HepG2 (cell line): ENCODE data around the gene KRT27. TPM values are rescaled to one million over a fixed set of nuclear protein-coding genes. Genes with fewer than 3 reads are reported as not detected.

Experiments
- AKNA ChIP-seq: sonication (generic); formaldehyde crosslinking; IDR thresholded peaks from 2 replicates; pipeline ENCODE4 v1.4.0; 2020; ENCODE audit warnings: missing genetic modification reagents, borderline replicate concordance
- BRCA1 ChIP-seq: sonication (generic); formaldehyde crosslinking; IDR thresholded peaks from 2 replicates; pipeline ENCODE4 v1.4.0; 2020; ENCODE audit warnings: missing genetic modification reagents
- FIP1L1 ChIP-seq: fragments of 200-400 bp; formaldehyde crosslinking; IDR thresholded peaks from 2 replicates; pipeline ENCODE4 v1.6.1; 2018; ENCODE audit warnings: low read depth, mild to moderate bottlenecking, low read length, moderate library complexity, borderline replicate concordance; ENCODE audit not compliant: insufficient read depth
- KDM2A ChIP-seq: sonication (generic); formaldehyde crosslinking; IDR thresholded peaks from 2 replicates; pipeline ENCODE4 v1.4.0; 2020; ENCODE audit warnings: low read depth, missing genetic modification reagents, borderline replicate concordance
- MTA3 ChIP-seq: sonication (generic); formaldehyde crosslinking; IDR thresholded peaks from 2 replicates; pipeline ENCODE4 v1.4.0; 2020; ENCODE audit warnings: missing genetic modification reagents
- NFYC ChIP-seq: IDR thresholded peaks from 2 replicates; pipeline ENCODE4 v1.6.1; 2016; ENCODE audit warnings: missing genetic modification reagents, missing compliant biosample characterization
- NR2C2 ChIP-seq: sonication (generic); formaldehyde crosslinking; IDR thresholded peaks from 2 replicates; pipeline ENCODE4 v1.4.0; 2020; ENCODE audit warnings: missing genetic modification reagents, mild to moderate bottlenecking, moderate library complexity, borderline replicate concordance
- SP140L ChIP-seq: sonication (generic); formaldehyde crosslinking; IDR thresholded peaks from 2 replicates; pipeline ENCODE4 v1.4.0; 2020; ENCODE audit warnings: missing genetic modification reagents, borderline replicate concordance
- YEATS2 ChIP-seq: sonication (generic); formaldehyde crosslinking; IDR thresholded peaks from 2 replicates; pipeline ENCODE4 v1.4.0; 2020; ENCODE audit warnings: missing genetic modification reagents, borderline replicate concordance
- ZBTB49 ChIP-seq: sonication (generic); formaldehyde crosslinking; IDR thresholded peaks from 2 replicates; pipeline ENCODE4 v1.4.0; 2020; ENCODE audit warnings: missing genetic modification reagents, borderline replicate concordance
- ZNF276 ChIP-seq: sonication (generic); formaldehyde crosslinking; IDR thresholded peaks from 2 replicates; pipeline ENCODE4 v1.4.0; 2020; ENCODE audit warnings: mild to moderate bottlenecking, low read depth, missing genetic modification reagents
- ZNF337 ChIP-seq: sonication (generic); formaldehyde crosslinking; IDR thresholded peaks from 2 replicates; pipeline ENCODE4 v1.5.1; 2020; ENCODE audit warnings: missing genetic modification reagents, low read depth, mild to moderate bottlenecking, borderline replicate concordance
- ZNF362 ChIP-seq: sonication (generic); formaldehyde crosslinking; IDR thresholded peaks from 2 replicates; pipeline ENCODE4 v1.4.0; 2020; ENCODE audit warnings: missing genetic modification reagents, mild to moderate bottlenecking, borderline replicate concordance
- ZNF484 ChIP-seq: sonication (generic); formaldehyde crosslinking; IDR thresholded peaks from 2 replicates; pipeline ENCODE4 v1.5.1; 2020; ENCODE audit warnings: mild to moderate bottlenecking, low read depth, missing genetic modification reagents, borderline replicate concordance
- ZNF597 ChIP-seq: sonication (generic); formaldehyde crosslinking; IDR thresholded peaks from 2 replicates; pipeline ENCODE4 v1.5.0; 2020; ENCODE audit warnings: missing genetic modification reagents
- polyA plus RNA-seq, 8 experiments: library from polyadenylated mRNA; depleted of rRNA in 3 of 8; stranded (reverse) in 7 of 8; unstranded in 1 of 8; fragments of >200 nt; fragmentation: Illumina TruSeq in 4 of 8; extraction: Trizol in 4 of 8; gene quantifications; 2 replicates each; pipeline versions ENCODE4 v1.2.1 to v1.2.3, GENCODE V29; 2011 to 2016; ENCODE audit warnings: low read depth in 4 of 8, missing spikeins in 1 of 8, mixed read lengths in 1 of 8; ENCODE audit not compliant: insufficient read depth in 1 of 8
- total RNA-seq, 5 experiments: library from RNA; depleted of rRNA; stranded (reverse); fragments of >200 nt; fragmentation: Illumina TruSeq; extraction: Trizol; gene quantifications; 2 replicates each; pipeline ENCODE4 v1.2.3, GENCODE V29; 2016; ENCODE audit warnings: low read depth in 1 of 5

Gene KRT27
- total and polyA plus RNA-seq, 2 of the 13 experiments (the other 11 are each of a cell fraction or from before 2014, with no cell fraction given) = not detected

GRCh38 chr17:40818733-40819527 is 36.6 kb upstream of the KRT27 start (continued):
- TF ChIP-seq NR2C2 (CRISPR knock-in tag) (peak; percentile 98), SP140L (CRISPR knock-in tag) (no peak; the same call in none of the 2 replicates), NFYC (CRISPR knock-in tag) (no peak), ZNF337 (CRISPR knock-in tag) (no peak), FIP1L1 (no peak), ZNF362 (CRISPR knock-in tag) (no peak), ZNF276 (CRISPR knock-in tag) (0 out of 2 replicates have a peak, but pooled peaks have one; percentile 39), ZBTB49 (no peak), BRCA1 (CRISPR knock-in tag) (no peak), KDM2A (CRISPR knock-in tag) (peak; percentile 41; the same call in 1 of the 2 replicates), MTA3 (no peak), AKNA (CRISPR knock-in tag) (no peak), YEATS2 (CRISPR knock-in tag) (no peak), ZNF597 (CRISPR knock-in tag) (no peak), ZNF484 (no peak)
